ENCODE data around the gene SLC11A2.

Gene SLC11A2

GRCh38 chr12:50992819-50993218, 33.4 kb downstream of the SLC11A2 start:
- H3F3A ChIP-seq (ENCODE audit: insufficient read depth, low read length), result no peaks in the 10 kb centered on the region
- peaks cover 76% of the 10 kb centered on the region for H3K36me3 ChIP-seq (ENCODE audit: insufficient read depth, low read length)
- no peak for TF ChIP-seq EZH2 (IDR thresholded peaks at IDR 0.05; ENCODE audit: borderline replicate concordance, low read length)
- no peak for TF ChIP-seq CTCF (IDR thresholded peaks at IDR 0.05; ENCODE audit: low read length)
- H3K4me2 ChIP-seq (ENCODE audit: low read length), result no peak overlapping the region
- H3K27ac ChIP-seq (ENCODE audit: low read depth, low read length, poor library complexity, severe bottlenecking), result no peak overlapping the region
- no peaks in the 10 kb centered on the region for H3K27me3 ChIP-seq (ENCODE audit: insufficient read depth, low read length)
- H3K4me3 ChIP-seq (ENCODE audit: low read depth, low read length, poor library complexity, severe bottlenecking), result no peak overlapping the region
- H3K9me3 ChIP-seq (ENCODE audit: low read length), result no peaks in the 10 kb centered on the region
- no peak overlapping the region for H3K9ac ChIP-seq (ENCODE audit: low read length)
- no peaks in the 10 kb centered on the region for H3K4me1 ChIP-seq (ENCODE audit: insufficient read depth, low read length, severe bottlenecking)
- H3K79me2 ChIP-seq (ENCODE audit: insufficient read depth, low read length), result no peaks in the 10 kb centered on the region
- H4K20me1 ChIP-seq (ENCODE audit: insufficient read depth, low read length), result no peaks in the 10 kb centered on the region
- no peaks in the 10 kb centered on the region for H3K9me2 ChIP-seq (ENCODE audit: low read depth, low read length)
- H2AFZ ChIP-seq (ENCODE audit: low read length), result no peak overlapping the region

- peaks cover 8% of the 10 kb centered on the region for H3K4me1 ChIP-seq (ENCODE audit: insufficient read depth, low read length, severe bottlenecking)
- no peaks in the 10 kb centered on the region for H3K9me2 ChIP-seq (ENCODE audit: low read depth, low read length)
- H4K20me1 ChIP-seq (ENCODE audit: insufficient read depth, low read length), result no peaks in the 10 kb centered on the region
- no peak overlapping the region for H3K27ac ChIP-seq (ENCODE audit: low read depth, low read length, poor library complexity, severe bottlenecking)
- no peaks in the 10 kb centered on the region for H3K27me3 ChIP-seq (ENCODE audit: insufficient read depth, low read length)
- no peaks in the 10 kb centered on the region for H3K9me3 ChIP-seq (ENCODE audit: low read length)
- peaks cover 67% of the 10 kb centered on the region for H3K36me3 ChIP-seq (ENCODE audit: insufficient read depth, low read length)
- H3K9ac ChIP-seq (ENCODE audit: low read length), result no peak overlapping the region
- TF ChIP-seq CTCF (IDR thresholded peaks at IDR 0.05; ENCODE audit: low read length) (no peak), EZH2 (IDR thresholded peaks at IDR 0.05; ENCODE audit: borderline replicate concordance, low read length) (no peak)
- H3K4me3 ChIP-seq (ENCODE audit: low read depth, low read length, poor library complexity, severe bottlenecking), result no peak overlapping the region
- H3F3A ChIP-seq (ENCODE audit: insufficient read depth, low read length), result no peaks in the 10 kb centered on the region
- H2AFZ ChIP-seq (ENCODE audit: low read length), result no peak overlapping the region
- no peak overlapping the region for H3K4me2 ChIP-seq (ENCODE audit: low read length)
- H3K79me2 ChIP-seq (ENCODE audit: insufficient read depth, low read length), result no peaks in the 10 kb centered on the region
Measured at GRCh38 chr12:50991291-50991690, 34.9 kb downstream of the SLC11A2 start.

GRCh38 chr12:50990791-50991190, 35.4 kb downstream of the SLC11A2 start:
- TF ChIP-seq CTCF (IDR thresholded peaks at IDR 0.05; ENCODE audit: low read length) (no peak), EZH2 (IDR thresholded peaks at IDR 0.05; ENCODE audit: borderline replicate concordance, low read length) (no peak)
- Histone ChIP-seq H3K4me2 (ENCODE audit: low read length) (no peak overlapping the region), H3K36me3 (ENCODE audit: insufficient read depth, low read length) (peaks cover 64% of the 10 kb centered on the region), H3K27me3 (ENCODE audit: insufficient read depth, low read length) (no peaks in the 10 kb centered on the region), H3K79me2 (ENCODE audit: insufficient read depth, low read length) (no peaks in the 10 kb centered on the region), H4K20me1 (ENCODE audit: insufficient read depth, low read length) (no peaks in the 10 kb centered on the region), H3K4me3 (ENCODE audit: low read depth, low read length, poor library complexity, severe bottlenecking) (no peak overlapping the region), H2AFZ (ENCODE audit: low read length) (no peak overlapping the region), H3K9me3 (ENCODE audit: low read length) (no peaks in the 10 kb centered on the region), H3F3A (ENCODE audit: insufficient read depth, low read length) (no peaks in the 10 kb centered on the region), H3K4me1 (ENCODE audit: insufficient read depth, low read length, severe bottlenecking) (peaks cover 8% of the 10 kb centered on the region), H3K9me2 (ENCODE audit: low read depth, low read length) (no peaks in the 10 kb centered on the region), H3K9ac (ENCODE audit: low read length) (no peak overlapping the region), H3K27ac (ENCODE audit: low read depth, low read length, poor library complexity, severe bottlenecking) (no peak overlapping the region)
